OCI-LY7 (cell line): Measurements from ENCODE around the gene RNF217. TPM values are rescaled to one million over a fixed set of nuclear protein-coding genes. Genes with fewer than 3 reads are reported as not detected.

Experiments
- BruUV-seq: library from RNA; stranded (reverse); fragments of 400-500 nt; replicated peaks from 2 replicates; lab custom pipeline; 2021; lab: Mats Ljungman, UMichigan
- CTCF ChIA-PET: fragments of 300-600 bp; sonication (Branson Sonifier 250); formaldehyde crosslinking; loops from one replicate; lab custom pipeline; 2022; ENCODE audit warnings: antibody characterized with exemption; ENCODE audit not compliant: unreplicated experiment; lab: Charles Lee
- POLR2A ChIA-PET: fragments of 300-600 bp; sonication (Branson Sonifier 250); formaldehyde crosslinking; loops from one replicate; lab custom pipeline; 2022; ENCODE audit warnings: antibody characterized with exemption; lab: Charles Lee
- DNase-seq: peaks from one replicate; pipeline ENCODE4 v3.0.0-alpha.2; 2015; ENCODE audit warnings: low spot score
- H2AFZ ChIP-seq: fragments of 200-600 bp; sonication (generic), shearing (Covaris generic); 2 replicates; pipeline ENCODE4 v1.6.1; 2014; ENCODE audit warnings: mild to moderate bottlenecking, antibody characterized with exemption, low read length, moderate library complexity
- H3K27ac ChIP-seq: fragments of 200-600 bp; sonication (generic); 2 replicates; pipeline ENCODE4 v1.5.1; 2014; ENCODE audit warnings: mixed run types, low read depth, mild to moderate bottlenecking, moderate library complexity, low read length, inconsistent platforms; ENCODE audit not compliant: poor library complexity, severe bottlenecking
- H3K36me3 ChIP-seq: fragments of 200-600 bp; sonication (generic); 2 replicates; pipeline ENCODE4 v1.6.1; 2014; ENCODE audit warnings: mild to moderate bottlenecking, antibody characterized with exemption, low read length, moderate library complexity, mixed read lengths; ENCODE audit not compliant: insufficient read depth
- H3K4me1 ChIP-seq: fragments of 200-600 bp; sonication (generic); 2 replicates; pipeline ENCODE4 v1.5.1; 2014; ENCODE audit warnings: mild to moderate bottlenecking, low read length; ENCODE audit not compliant: insufficient read depth, poor library complexity, severe bottlenecking
- H3K4me2 ChIP-seq: fragments of 200-600 bp; sonication (generic); 2 replicates; pipeline ENCODE4 v1.6.1; 2014; ENCODE audit warnings: mild to moderate bottlenecking, low read length
- H3K4me3 ChIP-seq: fragments of 200-600 bp; sonication (generic); 2 replicates; pipeline ENCODE4 v1.5.1; 2014; ENCODE audit warnings: mild to moderate bottlenecking, low read depth, low read length; ENCODE audit not compliant: poor library complexity, severe bottlenecking
- H3K79me2 ChIP-seq: fragments of 200-600 bp; sonication (generic); 2 replicates; pipeline ENCODE4 v1.6.1; 2016; ENCODE audit warnings: low read depth, mild to moderate bottlenecking, low read length, moderate library complexity, mixed read lengths; ENCODE audit not compliant: insufficient read depth
- H3K9me2 ChIP-seq: fragments of 200-600 bp; sonication (generic); 2 replicates; pipeline ENCODE4 v1.6.1; 2016; ENCODE audit warnings: mild to moderate bottlenecking, low read length, mixed read lengths; ENCODE audit not compliant: insufficient read depth
- H3K9me3 ChIP-seq: fragments of 200-600 bp; sonication (generic); 2 replicates; pipeline ENCODE4 v1.6.1; 2014; ENCODE audit warnings: mild to moderate bottlenecking, mixed run types, low read length, mixed read lengths
- H4K20me1 ChIP-seq: fragments of 200-600 bp; sonication (generic); 2 replicates; pipeline ENCODE4 v1.6.1; 2014; ENCODE audit warnings: mild to moderate bottlenecking, antibody characterized with exemption, low read length, moderate library complexity, mixed read lengths; ENCODE audit not compliant: insufficient read depth
- EZH2phosphoT487 ChIP-seq: fragments of 200-600 bp; sonication (generic); IDR thresholded peaks from 2 replicates; pipeline ENCODE4 v1.6.1; 2018; ENCODE audit warnings: low read depth, borderline replicate concordance, mild to moderate bottlenecking, mixed run types, antibody characterized with exemption, low read length, moderate library complexity, mixed read lengths
- intact Hi-C: fragments of 100-400 bp; cut with micrococcal nuclease; formaldehyde crosslinking; loops from one replicate; pipeline ENCODE4 v1.10.0; 2022; ENCODE audit not compliant: unreplicated experiment
- total RNA-seq, 2 experiments: library from RNA; depleted of rRNA in 1 of 2; stranded (reverse); fragments of >200 nt in 1 of 2; shearing (Covaris generic) in 1 of 2; gene quantifications; 2 replicates each; pipeline ENCODE4 v1.2.3, GENCODE V29; 2014 to 2022
- TF ChIP-seq, protein P1 (sequence below): fragments of 200-600 bp; sonication (generic); conservative IDR thresholded peaks from 2 replicates; pipeline ENCODE4 v1.5.1; 2014; ENCODE audit warnings: mild to moderate bottlenecking, antibody characterized with exemption, low read length, moderate library complexity, mixed read lengths

Gene RNF217
- total RNA-seq, 2 experiments from 2014 or later: not detected

GRCh38 chr6:124990988-124991387 is 28.8 kb downstream of the RNF217 start:
- POLR2A ChIA-PET: no interaction called here
- Histone ChIP-seq H3K27ac (no peak overlapping the region), H3K9me3 (no peaks in the 10 kb centered on the region), H2AFZ (no peak overlapping the region), H3K4me3 (no peak overlapping the region), H3K79me2 (no peaks in the 10 kb centered on the region), H3K9me2 (no peaks in the 10 kb centered on the region), H3K36me3 (no peaks in the 10 kb centered on the region), H3K4me1 (no peaks in the 10 kb centered on the region), H4K20me1 (no peaks in the 10 kb centered on the region), H3K4me2 (no peak overlapping the region)
- TF ChIP-seq, protein P1, sequence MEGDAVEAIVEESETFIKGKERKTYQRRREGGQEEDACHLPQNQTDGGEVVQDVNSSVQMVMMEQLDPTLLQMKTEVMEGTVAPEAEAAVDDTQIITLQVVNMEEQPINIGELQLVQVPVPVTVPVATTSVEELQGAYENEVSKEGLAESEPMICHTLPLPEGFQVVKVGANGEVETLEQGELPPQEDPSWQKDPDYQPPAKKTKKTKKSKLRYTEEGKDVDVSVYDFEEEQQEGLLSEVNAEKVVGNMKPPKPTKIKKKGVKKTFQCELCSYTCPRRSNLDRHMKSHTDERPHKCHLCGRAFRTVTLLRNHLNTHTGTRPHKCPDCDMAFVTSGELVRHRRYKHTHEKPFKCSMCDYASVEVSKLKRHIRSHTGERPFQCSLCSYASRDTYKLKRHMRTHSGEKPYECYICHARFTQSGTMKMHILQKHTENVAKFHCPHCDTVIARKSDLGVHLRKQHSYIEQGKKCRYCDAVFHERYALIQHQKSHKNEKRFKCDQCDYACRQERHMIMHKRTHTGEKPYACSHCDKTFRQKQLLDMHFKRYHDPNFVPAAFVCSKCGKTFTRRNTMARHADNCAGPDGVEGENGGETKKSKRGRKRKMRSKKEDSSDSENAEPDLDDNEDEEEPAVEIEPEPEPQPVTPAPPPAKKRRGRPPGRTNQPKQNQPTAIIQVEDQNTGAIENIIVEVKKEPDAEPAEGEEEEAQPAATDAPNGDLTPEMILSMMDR: no peak
- DNase-seq: no peak
- intact Hi-C loops: no loop called here
- CTCF ChIA-PET: no interaction called here
- no TSS peak for BruUV-seq

- no TSS peak for BruUV-seq
- ChIA-PET CTCF (no interaction called here), POLR2A (interaction anchor here (1.0 kb wide), 1 partner anchor 10 kb away, joined by 3 read pairs; no protein-coding TSS in a partner anchor)
- no peaks in the 10 kb centered on the region for H3K36me3 ChIP-seq
- no peak overlapping the region for H3K27ac ChIP-seq
- no peak overlapping the region for H3K4me2 ChIP-seq
- no peak for DNase-seq
- no peak overlapping the region for H2AFZ ChIP-seq
- no peaks in the 10 kb centered on the region for H3K4me1 ChIP-seq
- intact Hi-C loops: no loop called here
- no peaks in the 10 kb centered on the region for H3K9me3 ChIP-seq
- no peaks in the 10 kb centered on the region for H3K79me2 ChIP-seq
- no peaks in the 10 kb centered on the region for H4K20me1 ChIP-seq
- no peak for TF ChIP-seq EZH2phosphoT487
- TF ChIP-seq, protein P1: no peak
- H3K4me3 ChIP-seq: no peak overlapping the region
- H3K9me2 ChIP-seq: no peaks in the 10 kb centered on the region
Measured at GRCh38 chr6:124991764-124992295, 29.6 kb downstream of the RNF217 start.

DNA sequence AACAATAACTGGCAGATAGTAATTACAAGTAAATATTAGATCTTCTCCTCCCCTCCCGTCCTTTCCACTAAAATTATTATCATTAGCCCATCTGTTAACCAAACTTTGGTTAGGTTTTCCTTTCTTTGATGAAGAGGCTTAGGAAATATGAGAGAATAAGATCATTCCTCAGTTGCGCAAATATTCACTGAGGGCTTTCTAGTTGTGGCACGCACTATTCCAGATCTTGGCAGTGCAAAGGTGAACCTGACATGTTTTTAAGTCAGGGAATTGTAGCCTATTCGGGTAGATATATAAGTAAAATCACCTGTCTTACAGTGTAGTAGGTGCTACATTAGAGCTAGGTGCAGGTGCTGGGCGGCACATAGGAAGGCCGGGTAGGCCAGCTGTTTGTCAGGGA is 31.1 kb downstream of the RNF217 start:
- H3K4me2 ChIP-seq: no peak overlapping the region
- no peak overlapping the region for H3K4me3 ChIP-seq
- no peaks in the 10 kb centered on the region for H4K20me1 ChIP-seq
- H3K9me2 ChIP-seq: no peaks in the 10 kb centered on the region
- ChIA-PET CTCF (no interaction called here), POLR2A (interaction anchor here (0.6 to 1.0 kb wide), 2 partner anchors 11 to 24 kb away, joined by 3 to 7 read pairs; no protein-coding TSS in a partner anchor)
- H2AFZ ChIP-seq: no peak overlapping the region
- H3K4me1 ChIP-seq: no peaks in the 10 kb centered on the region
- intact Hi-C loops: no loop called here
- no peak overlapping the region for H3K27ac ChIP-seq
- no peak for TF ChIP-seq EZH2phosphoT487
- TF ChIP-seq, protein P1: no peak
- no peak for DNase-seq
- no peaks in the 10 kb centered on the region for H3K36me3 ChIP-seq
- H3K79me2 ChIP-seq: no peaks in the 10 kb centered on the region
- no peaks in the 10 kb centered on the region for H3K9me3 ChIP-seq
- BruUV-seq: no TSS peak
